Measurements from ENCODE around the gene NAV3. TPM values are rescaled to one million over a fixed set of nuclear protein-coding genes. Genes with fewer than 3 reads are reported as not detected.

Gene NAV3
- total RNA-seq, 1 donor from 2014 or later: 8.1 TPM

- TF ChIP-seq CTCF (IDR thresholded peaks at IDR 0.05): no peak
- no peak overlapping the region for H3K27ac Mint-ChIP-seq (ENCODE audit: unreplicated experiment)
- no peak for DNase-seq (ENCODE audit: extremely low spot score, unreplicated experiment)
- no peak overlapping the region for H3K4me3 Mint-ChIP-seq (ENCODE audit: unreplicated experiment)
- H3K9me3 Mint-ChIP-seq (ENCODE audit: unreplicated experiment): no peaks in the 10 kb centered on the region
- peaks cover 5% of the 10 kb centered on the region for H3K4me1 Mint-ChIP-seq (ENCODE audit: unreplicated experiment)
- no peaks in the 10 kb centered on the region for H3K36me3 Mint-ChIP-seq (ENCODE audit: unreplicated experiment)
- no peaks in the 10 kb centered on the region for H3K27me3 Mint-ChIP-seq (ENCODE audit: unreplicated experiment)
Measured at GRCh38 chr12:78081590-78082314, 251.1 kb downstream of the NAV3 start.

GRCh38 chr12:78085542-78086182 lies 255.0 kb downstream of the NAV3 start:
- Mint-ChIP-seq H3K36me3 (ENCODE audit: unreplicated experiment) (no peaks in the 10 kb centered on the region), H3K27me3 (ENCODE audit: unreplicated experiment) (no peaks in the 10 kb centered on the region), H3K9me3 (ENCODE audit: unreplicated experiment) (no peaks in the 10 kb centered on the region), H3K4me3 (ENCODE audit: unreplicated experiment) (no peak overlapping the region), H3K27ac (ENCODE audit: unreplicated experiment) (no peak overlapping the region), H3K4me1 (ENCODE audit: unreplicated experiment) (peaks cover 23% of the 10 kb centered on the region)
- TF ChIP-seq CTCF (IDR thresholded peaks at IDR 0.05): no peak
- no peak for DNase-seq (ENCODE audit: extremely low spot score, unreplicated experiment)

- no peaks in the 10 kb centered on the region for H3K9me3 Mint-ChIP-seq (ENCODE audit: unreplicated experiment)
- H3K27ac Mint-ChIP-seq (ENCODE audit: unreplicated experiment): peak overlapping the region; percentile 0
- no peaks in the 10 kb centered on the region for H3K27me3 Mint-ChIP-seq (ENCODE audit: unreplicated experiment)
- DNase-seq (ENCODE audit: extremely low spot score, unreplicated experiment): no peak
- H3K36me3 Mint-ChIP-seq (ENCODE audit: unreplicated experiment): no peaks in the 10 kb centered on the region
- peak; percentile 41 for TF ChIP-seq CTCF (IDR thresholded peaks at IDR 0.05)
- H3K4me1 Mint-ChIP-seq (ENCODE audit: unreplicated experiment): peaks cover 23% of the 10 kb centered on the region
- no peak overlapping the region for H3K4me3 Mint-ChIP-seq (ENCODE audit: unreplicated experiment)
Measured at GRCh38 chr12:78086553-78087362, 256.1 kb downstream of the NAV3 start.

GRCh38 chr12:78087363-78087675 lies 256.6 kb downstream of the NAV3 start:
- no peak for DNase-seq (ENCODE audit: extremely low spot score, unreplicated experiment)
- Mint-ChIP-seq H3K36me3 (ENCODE audit: unreplicated experiment) (no peaks in the 10 kb centered on the region), H3K4me1 (ENCODE audit: unreplicated experiment) (peaks cover 23% of the 10 kb centered on the region), H3K4me3 (ENCODE audit: unreplicated experiment) (no peak overlapping the region), H3K9me3 (ENCODE audit: unreplicated experiment) (no peaks in the 10 kb centered on the region), H3K27me3 (ENCODE audit: unreplicated experiment) (no peaks in the 10 kb centered on the region), H3K27ac (ENCODE audit: unreplicated experiment) (peak overlapping the region; percentile 0)
- no peak for TF ChIP-seq CTCF (IDR thresholded peaks at IDR 0.05)

GRCh38 chr12:78088391-78088832 lies 257.7 kb downstream of the NAV3 start:
- Mint-ChIP-seq H3K4me3 (ENCODE audit: unreplicated experiment) (peak overlapping the region; percentile 60), H3K4me1 (ENCODE audit: unreplicated experiment) (peaks cover 23% of the 10 kb centered on the region), H3K27ac (ENCODE audit: unreplicated experiment) (peak overlapping the region; percentile 82), H3K36me3 (ENCODE audit: unreplicated experiment) (no peaks in the 10 kb centered on the region), H3K27me3 (ENCODE audit: unreplicated experiment) (no peaks in the 10 kb centered on the region), H3K9me3 (ENCODE audit: unreplicated experiment) (no peaks in the 10 kb centered on the region)
- no peak for DNase-seq (ENCODE audit: extremely low spot score, unreplicated experiment)
- TF ChIP-seq CTCF (IDR thresholded peaks at IDR 0.05): no peak
